HepG2 (cell line): ENCODE data around the gene CERS1. TPM values are rescaled to one million over a fixed set of nuclear protein-coding genes. Genes with fewer than 3 reads are reported as not detected.

Experiments
- AKAP8 ChIP-seq: sonication (generic); formaldehyde crosslinking; IDR thresholded peaks from 2 replicates; pipeline ENCODE4 v1.5.1; 2020; ENCODE audit warnings: mild to moderate bottlenecking, missing genetic modification reagents
- ARID5B ChIP-seq: IDR thresholded peaks from 2 replicates; pipeline ENCODE4 v1.4.0; 2020; ENCODE audit warnings: mild to moderate bottlenecking, missing genetic modification reagents
- BCLAF1 ChIP-seq: fragments of 450-650 bp; IDR thresholded peaks from 2 replicates; pipeline ENCODE4 v1.6.1; 2017; ENCODE audit warnings: mild to moderate bottlenecking
- GLMP ChIP-seq: sonication (generic); formaldehyde crosslinking; IDR thresholded peaks from 2 replicates; pipeline ENCODE4 v1.9.0; 2021; ENCODE audit warnings: missing genetic modification reagents, mild to moderate bottlenecking, borderline replicate concordance
- MED8 ChIP-seq: sonication (generic); formaldehyde crosslinking; IDR thresholded peaks from 2 replicates; pipeline ENCODE4 v1.8.1; 2023; ENCODE audit warnings: mild to moderate bottlenecking, missing genetic modification reagents; ENCODE audit not compliant: insufficient replicate concordance
- MIER2 ChIP-seq: IDR thresholded peaks from 2 replicates; pipeline ENCODE4 v1.6.1; 2016; ENCODE audit warnings: missing biosample characterization, missing genetic modification reagents
- RBFOX2 ChIP-seq: fragments of 200-400 bp; formaldehyde crosslinking; IDR thresholded peaks from 2 replicates; pipeline ENCODE4 v1.6.1; 2017; ENCODE audit warnings: low read depth, mild to moderate bottlenecking, low read length
- SAFB2 ChIP-seq: sonication (generic); formaldehyde crosslinking; IDR thresholded peaks from 2 replicates; pipeline ENCODE4 v1.5.1; 2020; ENCODE audit warnings: missing genetic modification reagents, low read depth, mild to moderate bottlenecking, borderline replicate concordance
- SCMH1 ChIP-seq: sonication (generic); formaldehyde crosslinking; IDR thresholded peaks from 2 replicates; pipeline ENCODE4 v1.9.0; 2021; ENCODE audit warnings: missing genetic modification reagents, mild to moderate bottlenecking, borderline replicate concordance
- SP140L ChIP-seq: sonication (generic); formaldehyde crosslinking; IDR thresholded peaks from 2 replicates; pipeline ENCODE4 v1.4.0; 2020; ENCODE audit warnings: missing genetic modification reagents, borderline replicate concordance
- ZBTB49 ChIP-seq: sonication (generic); formaldehyde crosslinking; IDR thresholded peaks from 2 replicates; pipeline ENCODE4 v1.4.0; 2020; ENCODE audit warnings: missing genetic modification reagents, borderline replicate concordance
- ZFAT ChIP-seq: sonication (generic); formaldehyde crosslinking; conservative IDR thresholded peaks from 2 replicates; pipeline ENCODE4 v1.8.1; 2023; ENCODE audit warnings: missing genetic modification reagents, inconsistent platforms
- ZFY ChIP-seq: sonication (generic); formaldehyde crosslinking; IDR thresholded peaks from 2 replicates; pipeline ENCODE4 v1.4.0; 2020; ENCODE audit warnings: missing genetic modification reagents
- ZNF34 ChIP-seq: sonication (generic); formaldehyde crosslinking; IDR thresholded peaks from 2 replicates; pipeline ENCODE4 v1.4.0; 2020; ENCODE audit warnings: mild to moderate bottlenecking, missing genetic modification reagents, borderline replicate concordance
- ZNF672 ChIP-seq: sonication (generic); formaldehyde crosslinking; IDR thresholded peaks from 2 replicates; pipeline ENCODE4 v1.8.1; 2022; ENCODE audit warnings: missing genetic modification reagents
- ZNF784 ChIP-seq: sonication (generic); formaldehyde crosslinking; IDR thresholded peaks from 2 replicates; pipeline ENCODE4 v1.5.1; 2020; ENCODE audit warnings: missing genetic modification reagents, mild to moderate bottlenecking, borderline replicate concordance
- ZSCAN29 ChIP-seq: sonication (generic); formaldehyde crosslinking; conservative IDR thresholded peaks from 2 replicates; pipeline ENCODE4 v1.4.0; 2020; ENCODE audit warnings: mild to moderate bottlenecking, missing genetic modification reagents
- polyA plus RNA-seq, 8 experiments: library from polyadenylated mRNA; depleted of rRNA in 3 of 8; stranded (reverse) in 7 of 8; unstranded in 1 of 8; fragments of >200 nt; fragmentation: Illumina TruSeq in 4 of 8; extraction: Trizol in 4 of 8; gene quantifications; 2 replicates each; pipeline versions ENCODE4 v1.2.1 to v1.2.3, GENCODE V29; 2011 to 2016; ENCODE audit warnings: low read depth in 4 of 8, missing spikeins in 1 of 8, mixed read lengths in 1 of 8; ENCODE audit not compliant: insufficient read depth in 1 of 8
- total RNA-seq, 5 experiments: library from RNA; depleted of rRNA; stranded (reverse); fragments of >200 nt; fragmentation: Illumina TruSeq; extraction: Trizol; gene quantifications; 2 replicates each; pipeline ENCODE4 v1.2.3, GENCODE V29; 2016; ENCODE audit warnings: low read depth in 1 of 5

The CERS1 gene
- total and polyA plus RNA-seq, 2 of the 13 experiments (the other 11 are each of a cell fraction or from before 2014, with no cell fraction given), result 4.6 to 9.8 TPM

GRCh38 chr19:18919086-18919899 is 23.3 kb upstream of the CERS1 start, which contains the start of the genes COPE and DDX49 (continued):
- TF ChIP-seq ZFAT (CRISPR knock-in tag) (no peak), GLMP (CRISPR knock-in tag) (no peak), SP140L (CRISPR knock-in tag) (no peak), ZBTB49 (CRISPR knock-in tag) (no peak), AKAP8 (CRISPR knock-in tag) (no peak), MIER2 (CRISPR knock-in tag) (no peak), ZSCAN29 (CRISPR knock-in tag) (no peak), ARID5B (CRISPR knock-in tag) (0 out of 2 replicates have a peak, but pooled peaks have one; percentile 4), SAFB2 (CRISPR knock-in tag) (no peak), ZFY (CRISPR knock-in tag) (peak; percentile 78), SCMH1 (no peak), ZNF672 (CRISPR knock-in tag) (no peak), MED8 (CRISPR knock-in tag) (no peak), ZNF34 (CRISPR knock-in tag) (no peak), RBFOX2 (peak; percentile 94), ZNF784 (peak; percentile 34), BCLAF1 (no peak)
